K562 (cell line): ENCODE measurements around the gene SAMD9. TPM values are rescaled to one million over a fixed set of nuclear protein-coding genes. Genes with fewer than 3 reads are reported as not detected.
"Not testable (repeated sequence)": the region's sequence is repeated elsewhere in the genome, so short reads cannot be mapped to it uniquely, and the experiment has no call there.

Source experiments
- ATAC-seq: fragments of 200-7000 bp; cut with Tn5 transposase; 3 replicates; pipeline ENCODE4 v1.9.1; 2020; ENCODE audit warnings: moderate library complexity
- BruUV-seq: library from RNA; stranded (reverse); fragments of 400-500 nt; replicated peaks from 2 replicates; lab custom pipeline; 2021; lab: Mats Ljungman, UMichigan
- CTCF ChIA-PET: fragments of 300-600 bp; formaldehyde crosslinking; extraction: SDS; loops from one replicate; lab custom pipeline; 2021; ENCODE audit warnings: low intra/inter-chr PET ratio; lab: Yijun Ruan, JAX
- POLR2A ChIA-PET: fragments of 300-600, 350-650 bp; sonication (Branson Sonifier 250); formaldehyde crosslinking; extraction: SDS; loops from one replicate; lab custom pipeline; 2021; ENCODE audit warnings: antibody characterized with exemption, inconsistent platforms; lab: Yijun Ruan, JAX
- DNase-seq, 4 experiments: peaks; one replicate each; pipeline versions ENCODE4 v3.0.0 to v3.0.0-alpha.2; 2011 to 2018; ENCODE audit warnings: low spot score in 3 of 4, mixed read lengths in 3 of 4; ENCODE audit errors: extremely low read depth in 1 of 4
- FAIRE-seq: peaks from 2 replicates; lab custom pipeline; 2011; peaks lifted over from hg19 to GRCh38; lab: Jason Lieb, UNC
- H2AFZ ChIP-seq: 2 replicates; pipeline ENCODE4 v1.6.0; 2011; ENCODE audit warnings: low read depth, low read length, control low read depth, inconsistent platforms
- H3K27ac ChIP-seq: fragments of 200-600 bp; 3 replicates; pipeline ENCODE4 v1.8.0; 2011; ENCODE audit warnings: low read depth, mild to moderate bottlenecking, control low read depth, inconsistent platforms, low read length, moderate library complexity, mixed read lengths; ENCODE audit errors: extremely low read depth
- H3K27me3 ChIP-seq, 2 experiments: fragments of 300-600 bp in 1 of 2; 2 replicates in 1 of 2; 3 replicates in 1 of 2; pipeline versions ENCODE4 v1.6.0 to v1.8.0; 2011; ENCODE audit warnings: inconsistent platforms in 2 of 2, low read length in 2 of 2, mild to moderate bottlenecking in 1 of 2, mixed read lengths in 1 of 2, moderate library complexity in 1 of 2; ENCODE audit not compliant: control insufficient read depth in 2 of 2, insufficient read depth in 2 of 2
- H3K36me3 ChIP-seq: fragments of 300-600 bp; 3 replicates; pipeline ENCODE4 v1.8.0; 2011; ENCODE audit warnings: mild to moderate bottlenecking, low read length, inconsistent platforms; ENCODE audit not compliant: control insufficient read depth, insufficient read depth
- H3K4me1 ChIP-seq, 2 experiments: fragments of 200-600 bp in 1 of 2; replicated peaks in 1 of 2; 2 replicates in 1 of 2; 3 replicates in 1 of 2; pipeline versions ENCODE4 v1.5.1 to v1.8.0; 2011; ENCODE audit warnings: inconsistent platforms in 2 of 2, low read length in 2 of 2, mild to moderate bottlenecking in 1 of 2, mixed read lengths in 1 of 2, moderate library complexity in 1 of 2; ENCODE audit not compliant: control insufficient read depth in 2 of 2, insufficient read depth in 2 of 2
- H3K4me2 ChIP-seq: 2 replicates; pipeline ENCODE4 v1.6.1; 2011; ENCODE audit warnings: low read length, control low read depth, inconsistent platforms, mixed read lengths; ENCODE audit not compliant: insufficient read depth
- H3K4me3 ChIP-seq: fragments of 200-600 bp; sonication (generic), shearing (Covaris generic); 2 replicates; pipeline ENCODE4 v1.5.1; 2016; ENCODE audit warnings: control low read depth, inconsistent platforms
- H3K79me2 ChIP-seq: fragments of 200-600 bp; 3 replicates; pipeline ENCODE4 v1.8.0; 2011; ENCODE audit warnings: low read length, inconsistent platforms; ENCODE audit not compliant: control insufficient read depth, insufficient read depth
- H3K9ac ChIP-seq, 2 experiments: 2 replicates each; pipeline versions ENCODE4 v1.6.0 to v1.6.1; 2011; ENCODE audit warnings: low read depth in 2 of 2, low read length in 2 of 2, control low read depth in 1 of 2, inconsistent platforms in 1 of 2, mild to moderate bottlenecking in 1 of 2, mixed read lengths in 1 of 2; ENCODE audit not compliant: insufficient read depth in 1 of 2
- H3K9me1 ChIP-seq: one replicate; pipeline ENCODE4 v1.6.0; 2011; ENCODE audit warnings: inconsistent platforms, mild to moderate bottlenecking, low read length, moderate library complexity; ENCODE audit not compliant: control insufficient read depth, insufficient read depth
- H3K9me3 ChIP-seq: replicated peaks from 2 replicates; pipeline ENCODE4 v1.5.1; 2011; ENCODE audit warnings: low read depth, low read length, inconsistent platforms; ENCODE audit not compliant: control insufficient read depth, insufficient read depth
- H4K20me1 ChIP-seq: replicated peaks from 2 replicates; pipeline ENCODE4 v1.6.1; 2011; ENCODE audit warnings: low read length, inconsistent platforms, mixed read lengths; ENCODE audit not compliant: control insufficient read depth, insufficient read depth
- BCOR ChIP-seq: fragments of 450-650 bp; IDR thresholded peaks from 2 replicates; pipeline ENCODE4 v1.6.1; 2016
- ZNF146 ChIP-seq: IDR thresholded peaks from one replicate; pipeline ENCODE4 v1.6.1; 2018; ENCODE audit warnings: missing compliant biosample characterization; ENCODE audit not compliant: unreplicated experiment
- WGBS: fragments of 100-300 bp; shearing (Covaris generic); methylation state at CpG from one replicate; pipeline ENCODE4 v1.1.6; 2016; ENCODE audit warnings: low coverage, mixed read lengths; ENCODE audit not compliant: insufficient coverage; ENCODE audit errors: missing lambda C conversion rate; 5-methylcytosine and 5-hydroxymethylcytosine counted together
- in situ Hi-C: fragments of 300-500 bp; cut with MboI; formaldehyde crosslinking; loops from 4 replicates; pipeline ENCODE4 v1.15.0; 2018; ENCODE audit warnings: inconsistent platforms, mixed read lengths
- intact Hi-C: fragments of 100-400 bp; cut with micrococcal nuclease; formaldehyde crosslinking; loops from 2 replicates; pipeline ENCODE4 v1.14.2; 2022
- polyA plus RNA-seq, 8 experiments: library from polyadenylated mRNA; depleted of rRNA in 4 of 8; stranded (reverse) in 5 of 8; unstranded in 3 of 8; fragments of >200 nt; fragmentation: Nextera tagmentation in 2 of 8; fragmentation: Illumina TruSeq in 1 of 8; extraction: Ambion mirVana in 2 of 8; extraction: Trizol in 1 of 8; gene quantifications; 2 replicates each; pipeline versions ENCODE4 v1.2.1 to v1.2.3, GENCODE V29; 2011 to 2014; ENCODE audit warnings: inconsistent platforms in 1 of 8, missing spikeins in 1 of 8
- total RNA-seq, 7 experiments: library from RNA; depleted of rRNA in 6 of 7; stranded (reverse); fragments of >200 nt in 6 of 7; fragmentation: Illumina TruSeq in 2 of 7; extraction: Trizol in 2 of 7; gene quantifications; 2 replicates each; pipeline versions ENCODE4 v1.2.1 to v1.2.3, GENCODE V29; 2011 to 2021; ENCODE audit warnings: low replicate concordance in 1 of 7

SAMD9 gene
- total and polyA plus RNA-seq, 9 of the 15 experiments (the other 6 are each of a cell fraction or from before 2014, with no cell fraction given) = 1.0 to 4.0 (median 1.9) TPM

DNA sequence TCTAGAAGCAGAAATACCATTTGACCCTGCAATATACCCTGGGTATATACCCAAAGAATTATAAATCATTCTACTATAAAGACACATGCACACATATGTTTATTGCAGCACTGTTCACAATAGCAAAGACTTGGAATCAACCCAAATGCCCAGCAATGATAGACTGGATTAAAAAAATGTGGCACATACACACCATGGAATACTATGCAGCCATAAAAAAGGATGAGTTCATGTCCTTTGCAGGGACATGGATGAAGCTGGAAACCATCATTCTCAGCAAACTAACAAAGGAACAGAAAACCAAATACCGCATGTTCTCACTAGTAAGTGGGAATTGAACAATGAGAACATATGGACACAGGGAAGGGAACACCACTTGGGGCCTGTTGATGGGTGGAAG lies 9.2 kb upstream of the SAMD9 start:
- ATAC-seq, H3K9me3 ChIP-seq, CTCF ChIA-PET, H4K20me1 ChIP-seq, H3K4me1 ChIP-seq, H3K79me2 ChIP-seq: not testable (repeated sequence)
- 0% methylated on average over 1 of the region's 1 CpG for WGBS
- TF ChIP-seq BCOR (peak; percentile 48; the same call in 1 of the 2 replicates), ZNF146 (CRISPR knock-in tag) (peak; percentile 56)
- TF ChIP-seq, all 486 proteins: peak for 2; not testable (repeated sequence) for 484
- BruUV-seq, H3K27me3 ChIP-seq, H3K9me1 ChIP-seq, H3K4me2 ChIP-seq, intact Hi-C loops, H3K4me3 ChIP-seq, H3K9ac ChIP-seq, DNase-seq, POLR2A ChIA-PET, in situ Hi-C loops, H3K27ac ChIP-seq, H2AFZ ChIP-seq, H3K36me3 ChIP-seq, FAIRE-seq: not testable (repeated sequence)

GRCh38 chr7:93123532-93123931 lies 5.8 kb upstream of the SAMD9 start:
- 1% methylated on average over 3 of the region's 3 CpGs for WGBS
- H3K27me3 ChIP-seq, H3K4me1 ChIP-seq, CTCF ChIA-PET, H3K9me1 ChIP-seq, ATAC-seq, in situ Hi-C loops, H3K9ac ChIP-seq, H3K27ac ChIP-seq, intact Hi-C loops, DNase-seq, H2AFZ ChIP-seq, H3K9me3 ChIP-seq, H3K36me3 ChIP-seq, H3K4me3 ChIP-seq, BruUV-seq, H3K4me2 ChIP-seq, H3K79me2 ChIP-seq, FAIRE-seq, H4K20me1 ChIP-seq, POLR2A ChIA-PET: not testable (repeated sequence)
